ENCODE data around the gene DPYSL3.

DPYSL3 gene

DNA sequence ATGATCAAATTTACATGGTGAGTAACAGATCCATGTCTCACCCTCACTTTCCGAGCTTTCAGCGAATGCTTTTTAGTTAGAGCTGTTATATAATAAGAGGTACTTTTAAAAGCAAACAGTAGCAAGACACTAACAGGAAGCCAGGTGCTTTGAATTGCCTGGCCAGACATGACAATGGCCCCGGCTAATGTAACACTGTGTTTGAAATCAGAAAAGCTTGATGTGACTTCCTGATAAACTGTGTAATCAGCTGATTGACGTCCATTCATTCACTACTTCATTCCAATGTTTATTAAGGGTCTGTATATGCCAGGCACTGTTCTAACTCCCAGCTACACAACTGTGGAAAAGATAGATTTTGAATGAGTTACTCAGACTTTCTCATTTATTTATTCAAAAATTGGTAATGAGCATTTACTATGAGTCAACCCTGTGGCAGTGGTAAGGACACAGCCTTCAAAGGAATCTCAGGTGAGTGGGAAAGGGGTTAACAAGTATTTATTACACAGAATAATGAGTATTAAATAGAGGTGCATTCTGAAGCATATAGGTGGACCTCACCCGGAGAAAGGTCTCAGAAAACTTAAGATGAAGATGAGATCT is 26.6 kb downstream of the DPYSL3 start:
- DNase-seq (ENCODE audit: low spot score) = no peak
- TF ChIP-seq, protein P1, sequence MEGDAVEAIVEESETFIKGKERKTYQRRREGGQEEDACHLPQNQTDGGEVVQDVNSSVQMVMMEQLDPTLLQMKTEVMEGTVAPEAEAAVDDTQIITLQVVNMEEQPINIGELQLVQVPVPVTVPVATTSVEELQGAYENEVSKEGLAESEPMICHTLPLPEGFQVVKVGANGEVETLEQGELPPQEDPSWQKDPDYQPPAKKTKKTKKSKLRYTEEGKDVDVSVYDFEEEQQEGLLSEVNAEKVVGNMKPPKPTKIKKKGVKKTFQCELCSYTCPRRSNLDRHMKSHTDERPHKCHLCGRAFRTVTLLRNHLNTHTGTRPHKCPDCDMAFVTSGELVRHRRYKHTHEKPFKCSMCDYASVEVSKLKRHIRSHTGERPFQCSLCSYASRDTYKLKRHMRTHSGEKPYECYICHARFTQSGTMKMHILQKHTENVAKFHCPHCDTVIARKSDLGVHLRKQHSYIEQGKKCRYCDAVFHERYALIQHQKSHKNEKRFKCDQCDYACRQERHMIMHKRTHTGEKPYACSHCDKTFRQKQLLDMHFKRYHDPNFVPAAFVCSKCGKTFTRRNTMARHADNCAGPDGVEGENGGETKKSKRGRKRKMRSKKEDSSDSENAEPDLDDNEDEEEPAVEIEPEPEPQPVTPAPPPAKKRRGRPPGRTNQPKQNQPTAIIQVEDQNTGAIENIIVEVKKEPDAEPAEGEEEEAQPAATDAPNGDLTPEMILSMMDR (IDR thresholded peaks at IDR 0.05; ENCODE audit: poor library complexity, severe bottlenecking) = no peak
- Histone ChIP-seq H3K4me1 (ENCODE audit: insufficient read depth, poor library complexity, severe bottlenecking) (no peaks in the 10 kb centered on the region), H3K27me3 (ENCODE audit: insufficient read depth, poor library complexity, severe bottlenecking) (no peaks in the 10 kb centered on the region), H3K9me3 (ENCODE audit: severe bottlenecking) (no peaks in the 10 kb centered on the region), H3K4me3 (ENCODE audit: severe bottlenecking) (no peak overlapping the region), H3K27ac (ENCODE audit: poor library complexity, severe bottlenecking) (no peak overlapping the region), H3K36me3 (ENCODE audit: low read depth) (no peaks in the 10 kb centered on the region)
- ATAC-seq (ENCODE audit: low read depth) = no peak

DNA sequence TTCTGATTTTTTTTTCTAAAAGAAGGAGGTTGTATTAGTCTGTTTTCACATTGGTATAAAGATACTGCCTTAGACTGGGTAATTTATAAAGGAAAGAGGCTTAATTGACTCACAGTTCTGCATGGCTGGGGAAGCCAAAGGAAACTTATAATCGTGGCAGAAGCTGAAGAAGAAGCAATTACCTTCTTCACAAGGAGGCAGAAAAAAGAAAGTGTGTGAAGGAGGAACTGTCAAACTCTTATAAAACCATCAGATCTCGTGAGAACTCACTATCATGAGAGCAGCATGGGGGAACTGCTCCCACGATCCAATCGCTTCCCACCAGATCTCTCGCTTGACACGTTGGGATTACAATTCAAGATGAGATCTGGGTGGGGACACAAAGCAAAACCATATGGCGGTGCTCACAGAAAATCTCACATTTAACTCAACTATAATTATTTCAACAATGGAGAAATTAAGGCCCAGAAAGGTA is 27.1 kb downstream of the DPYSL3 start:
- Histone ChIP-seq H3K4me1 (ENCODE audit: insufficient read depth, poor library complexity, severe bottlenecking) (no peaks in the 10 kb centered on the region), H3K9me3 (ENCODE audit: severe bottlenecking) (no peaks in the 10 kb centered on the region), H3K27ac (ENCODE audit: poor library complexity, severe bottlenecking) (no peak overlapping the region), H3K36me3 (ENCODE audit: low read depth) (no peaks in the 10 kb centered on the region), H3K27me3 (ENCODE audit: insufficient read depth, poor library complexity, severe bottlenecking) (no peaks in the 10 kb centered on the region), H3K4me3 (ENCODE audit: severe bottlenecking) (no peak overlapping the region)
- TF ChIP-seq, protein P1 (IDR thresholded peaks at IDR 0.05; ENCODE audit: poor library complexity, severe bottlenecking) = no peak
- no peak for DNase-seq (ENCODE audit: low spot score)
- ATAC-seq (ENCODE audit: low read depth) = no peak

DNA sequence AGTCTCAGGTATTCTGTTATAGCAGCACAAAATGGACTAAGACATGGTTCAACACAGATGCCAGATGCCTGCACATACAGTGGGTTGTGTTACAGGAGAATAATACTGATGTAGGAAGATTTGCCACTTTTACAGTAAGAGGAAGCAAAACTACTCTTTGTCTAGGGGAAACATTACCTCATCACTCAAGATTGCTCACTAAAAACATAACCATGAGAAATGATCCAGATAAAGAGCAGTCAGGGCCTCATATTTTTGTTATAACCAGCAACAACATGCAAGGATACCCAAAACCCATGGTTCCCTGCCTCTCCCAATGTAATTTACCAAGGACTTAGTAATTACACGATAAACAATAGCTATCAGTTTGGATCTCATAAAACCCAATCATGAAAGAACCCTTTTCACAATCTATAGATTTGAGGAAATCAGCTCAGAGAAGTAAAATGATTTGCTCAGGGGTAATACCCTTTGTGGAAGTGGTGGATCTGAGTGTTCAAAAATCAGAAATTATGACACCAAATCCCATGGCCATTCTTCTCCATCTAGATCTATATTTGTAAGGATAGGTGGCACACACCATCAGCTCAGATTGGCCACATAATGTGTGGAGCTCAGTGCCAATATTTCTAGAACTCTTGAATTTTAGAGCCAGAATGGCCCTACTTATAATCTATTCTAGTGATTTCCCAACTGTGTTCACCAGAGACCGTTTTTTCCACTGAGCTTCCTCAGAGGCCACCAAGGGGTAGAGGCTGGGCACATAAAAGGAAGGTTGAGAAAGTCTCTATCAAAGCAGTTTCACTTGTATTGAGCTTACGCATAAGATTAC is 27.8 kb downstream of the DPYSL3 start:
- Histone ChIP-seq H3K4me1 (ENCODE audit: insufficient read depth, poor library complexity, severe bottlenecking) (no peaks in the 10 kb centered on the region), H3K36me3 (ENCODE audit: low read depth) (no peaks in the 10 kb centered on the region), H3K27me3 (ENCODE audit: insufficient read depth, poor library complexity, severe bottlenecking) (no peaks in the 10 kb centered on the region), H3K4me3 (ENCODE audit: severe bottlenecking) (no peak overlapping the region), H3K9me3 (ENCODE audit: severe bottlenecking) (no peaks in the 10 kb centered on the region), H3K27ac (ENCODE audit: poor library complexity, severe bottlenecking) (no peak overlapping the region)
- ATAC-seq (ENCODE audit: low read depth) = no peak
- TF ChIP-seq, protein P1 (IDR thresholded peaks at IDR 0.05; ENCODE audit: poor library complexity, severe bottlenecking) = no peak
- no peak for DNase-seq (ENCODE audit: low spot score)

DNA sequence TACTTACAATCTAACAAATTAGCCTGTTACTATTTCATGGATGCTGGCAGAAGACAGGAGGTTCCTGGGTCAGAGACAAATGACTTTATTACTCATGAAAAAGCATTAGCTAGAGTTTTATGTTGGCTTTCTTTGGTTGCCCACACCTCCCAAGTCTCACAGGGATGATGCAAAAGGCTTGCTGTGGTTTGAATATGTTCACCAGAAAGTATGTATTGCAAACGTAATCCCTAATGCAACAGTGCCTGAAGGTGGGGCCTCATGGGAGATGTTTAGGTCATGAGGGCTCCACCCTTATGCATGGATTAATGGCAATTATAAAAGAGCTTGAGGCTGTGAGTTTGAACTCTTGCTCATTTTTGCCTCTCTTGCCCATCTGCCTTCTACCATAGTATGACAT is 28.5 kb downstream of the DPYSL3 start:
- ATAC-seq (ENCODE audit: low read depth) = no peak
- DNase-seq (ENCODE audit: low spot score) = no peak

More for the DNA sequence above, 28.5 kb downstream of the DPYSL3 start:
- TF ChIP-seq, protein P1 (IDR thresholded peaks at IDR 0.05; ENCODE audit: poor library complexity, severe bottlenecking) = no peak
- H3K27me3 ChIP-seq (ENCODE audit: insufficient read depth, poor library complexity, severe bottlenecking) = no peaks in the 10 kb centered on the region
- H3K4me3 ChIP-seq (ENCODE audit: severe bottlenecking) = no peak overlapping the region
- no peaks in the 10 kb centered on the region for H3K9me3 ChIP-seq (ENCODE audit: severe bottlenecking)
- no peak overlapping the region for H3K27ac ChIP-seq (ENCODE audit: poor library complexity, severe bottlenecking)
- no peaks in the 10 kb centered on the region for H3K4me1 ChIP-seq (ENCODE audit: insufficient read depth, poor library complexity, severe bottlenecking)
- no peaks in the 10 kb centered on the region for H3K36me3 ChIP-seq (ENCODE audit: low read depth)
